Stimulated activated CD4-positive, alpha-beta T cell treated with anti-CD3 and anti-CD28 coated beads, Interleukin-1b, Interleukin-23, amount 100 ng/mL, for 48 hours (primary cell): Measurements from ENCODE around the gene CACNA1S.

ENCODE experiments used
- DNase-seq: peaks from one replicate; pipeline ENCODE4 v3.0.0-alpha.2; 2020

Gene CACNA1S

GRCh38 chr1:201115390-201115937 is 3.2 kb upstream of the CACNA1S start:
- no peak for DNase-seq

GRCh38 chr1:201114245-201115131 is 2.3 kb upstream of the CACNA1S start:
- peak; percentile 79 for DNase-seq

GRCh38 chr1:201113451-201114244 is 1.4 kb upstream of the CACNA1S start:
- no peak for DNase-seq

- no peak for DNase-seq
These were observed 700 bp upstream of the CACNA1S start for GRCh38 chr1:201112926-201113325.

- no peak for DNase-seq
These were observed 554 bp downstream of the CACNA1S start for GRCh38 chr1:201111672-201112071.

GRCh38 chr1:201111156-201111555 is 1.1 kb downstream of the CACNA1S start:
- no peak for DNase-seq

- DNase-seq, result no peak
These were observed 1.6 kb downstream of the CACNA1S start for GRCh38 chr1:201110616-201111015.

- DNase-seq, result no peak
These were observed 2.1 kb downstream of the CACNA1S start for GRCh38 chr1:201110138-201110537.

GRCh38 chr1:201109651-201110050 is 2.6 kb downstream of the CACNA1S start:
- no peak for DNase-seq

- DNase-seq, result no peak
These were observed 3.6 kb downstream of the CACNA1S start for GRCh38 chr1:201108614-201109013.

GRCh38 chr1:201105688-201106087 is 6.5 kb downstream of the CACNA1S start:
- no peak for DNase-seq

- DNase-seq, result no peak
These were observed 8.1 kb downstream of the CACNA1S start for GRCh38 chr1:201104141-201104540.

GRCh38 chr1:201103666-201104065 is 8.6 kb downstream of the CACNA1S start:
- no peak for DNase-seq

- no peak for DNase-seq
These were observed 11.9 kb downstream of the CACNA1S start for GRCh38 chr1:201100169-201100930.

- DNase-seq, result no peak
These were observed 13.1 kb downstream of the CACNA1S start for GRCh38 chr1:201098992-201099677.

GRCh38 chr1:201096977-201097856 is 15.0 kb downstream of the CACNA1S start:
- DNase-seq, result no peak

GRCh38 chr1:201096041-201096461 is 16.2 kb downstream of the CACNA1S start:
- no peak for DNase-seq

- no peak for DNase-seq
These were observed 16.6 kb downstream of the CACNA1S start for GRCh38 chr1:201095581-201095980.

GRCh38 chr1:201094832-201095231 is 17.4 kb downstream of the CACNA1S start:
- DNase-seq, result no peak

GRCh38 chr1:201093962-201094361 is 18.3 kb downstream of the CACNA1S start:
- no peak for DNase-seq

- no peak for DNase-seq
These were observed 18.7 kb downstream of the CACNA1S start for GRCh38 chr1:201093561-201093960.
